ENCODE results near the gene RGS10.

DNA sequence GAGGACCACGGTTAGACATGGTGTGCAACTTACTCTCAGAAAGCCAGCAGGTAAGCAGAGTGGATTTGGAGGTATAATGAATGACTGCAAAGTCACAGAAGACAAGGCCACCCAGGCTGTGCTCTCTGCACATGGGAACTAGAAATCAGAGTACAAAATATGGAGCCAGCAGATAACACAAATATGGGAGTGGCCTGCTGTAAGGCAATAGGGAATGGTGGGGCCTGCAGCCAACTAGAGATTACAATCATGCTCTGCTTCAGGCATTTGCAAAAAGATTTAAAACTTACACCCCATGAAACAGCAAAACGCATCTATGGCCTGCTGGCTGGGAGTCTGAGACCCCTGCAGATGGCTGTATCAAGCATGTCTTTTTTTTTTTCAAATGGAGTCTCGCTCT, 47.0 kb downstream of the RGS10 start:
- no peak for TF ChIP-seq EZH2 (IDR thresholded peaks at IDR 0.05; ENCODE audit: borderline replicate concordance, low read depth, low read length, severe bottlenecking)
- TF ChIP-seq, protein P1, sequence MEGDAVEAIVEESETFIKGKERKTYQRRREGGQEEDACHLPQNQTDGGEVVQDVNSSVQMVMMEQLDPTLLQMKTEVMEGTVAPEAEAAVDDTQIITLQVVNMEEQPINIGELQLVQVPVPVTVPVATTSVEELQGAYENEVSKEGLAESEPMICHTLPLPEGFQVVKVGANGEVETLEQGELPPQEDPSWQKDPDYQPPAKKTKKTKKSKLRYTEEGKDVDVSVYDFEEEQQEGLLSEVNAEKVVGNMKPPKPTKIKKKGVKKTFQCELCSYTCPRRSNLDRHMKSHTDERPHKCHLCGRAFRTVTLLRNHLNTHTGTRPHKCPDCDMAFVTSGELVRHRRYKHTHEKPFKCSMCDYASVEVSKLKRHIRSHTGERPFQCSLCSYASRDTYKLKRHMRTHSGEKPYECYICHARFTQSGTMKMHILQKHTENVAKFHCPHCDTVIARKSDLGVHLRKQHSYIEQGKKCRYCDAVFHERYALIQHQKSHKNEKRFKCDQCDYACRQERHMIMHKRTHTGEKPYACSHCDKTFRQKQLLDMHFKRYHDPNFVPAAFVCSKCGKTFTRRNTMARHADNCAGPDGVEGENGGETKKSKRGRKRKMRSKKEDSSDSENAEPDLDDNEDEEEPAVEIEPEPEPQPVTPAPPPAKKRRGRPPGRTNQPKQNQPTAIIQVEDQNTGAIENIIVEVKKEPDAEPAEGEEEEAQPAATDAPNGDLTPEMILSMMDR (IDR thresholded peaks at IDR 0.05; ENCODE audit: borderline replicate concordance, extremely low read depth, low read length, poor library complexity, severe bottlenecking), result no peak

All from DND-41 (cell line).